ENCODE measurements around the gene SLC5A1.

The SLC5A1 gene

DNA sequence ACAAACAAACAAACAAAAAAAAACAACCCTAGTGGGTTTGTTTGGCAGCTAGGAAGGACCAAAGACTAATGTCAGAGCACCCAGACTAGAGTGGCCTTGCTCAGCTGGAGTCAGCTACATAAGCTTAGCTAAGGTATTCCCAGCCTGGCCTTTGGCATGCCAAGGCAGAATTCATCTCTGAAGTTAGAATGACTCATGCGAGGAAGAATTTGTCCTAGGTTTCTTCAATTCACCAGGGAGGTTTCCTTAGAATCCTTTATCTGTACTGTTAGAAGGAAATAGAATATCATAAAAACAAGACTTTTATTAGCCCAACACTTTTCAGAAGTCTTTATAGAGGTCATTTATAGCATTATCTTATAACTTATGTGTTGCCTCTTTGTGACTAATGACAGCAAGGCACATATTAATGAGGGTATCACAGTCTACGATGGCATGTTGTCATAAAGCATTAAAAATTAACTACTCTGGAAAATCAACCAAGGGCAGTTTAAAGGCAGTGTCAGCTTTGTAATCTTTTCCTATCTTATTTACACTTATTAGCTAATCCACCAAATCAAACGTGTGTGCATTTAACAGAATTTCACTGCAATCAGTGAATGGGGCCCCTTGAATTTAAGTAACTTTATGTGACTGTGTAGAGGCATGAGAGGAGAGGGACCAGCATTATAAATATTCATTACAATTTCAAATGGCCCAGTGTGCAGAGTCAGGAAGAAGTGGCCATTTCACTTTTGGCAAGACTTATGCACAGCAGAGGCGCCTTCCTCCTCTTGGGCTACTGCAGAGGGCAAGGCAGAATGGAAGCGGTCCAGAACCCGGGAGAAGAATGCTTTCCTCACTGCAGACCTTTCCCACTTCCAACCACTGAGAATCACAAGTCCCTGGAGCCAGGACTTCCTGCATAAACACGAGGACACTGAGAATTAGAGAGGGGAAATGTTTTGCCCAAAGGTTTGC is 36.3 kb downstream of the SLC5A1 start:
- Histone ChIP-seq H2AFZ (ENCODE audit: low read depth, low read length, severe bottlenecking) (no peak overlapping the region), H3F3A (ENCODE audit: insufficient read depth) (no peaks in the 10 kb centered on the region), H3K9me3 (ENCODE audit: insufficient read depth, low read length) (no peaks in the 10 kb centered on the region), H3K4me3 (ENCODE audit: insufficient read depth, low read length, poor library complexity, severe bottlenecking) (no peak overlapping the region), H3K36me3 (ENCODE audit: low read length) (no peaks in the 10 kb centered on the region), H3K79me2 (ENCODE audit: insufficient read depth, low read length) (no peaks in the 10 kb centered on the region), H3K9ac (ENCODE audit: low read length) (no peak overlapping the region), H3K9me2 (replicated peaks; ENCODE audit: insufficient read depth, low read length) (no peaks in the 10 kb centered on the region), H4K20me1 (ENCODE audit: low read depth, low read length) (no peaks in the 10 kb centered on the region), H3K27ac (ENCODE audit: low read depth, low read length) (no peak overlapping the region), H3K4me2 (ENCODE audit: low read depth, low read length, poor library complexity, severe bottlenecking) (no peak overlapping the region), H3K27me3 (ENCODE audit: low read length) (no peaks in the 10 kb centered on the region)
- TF ChIP-seq, protein P1, sequence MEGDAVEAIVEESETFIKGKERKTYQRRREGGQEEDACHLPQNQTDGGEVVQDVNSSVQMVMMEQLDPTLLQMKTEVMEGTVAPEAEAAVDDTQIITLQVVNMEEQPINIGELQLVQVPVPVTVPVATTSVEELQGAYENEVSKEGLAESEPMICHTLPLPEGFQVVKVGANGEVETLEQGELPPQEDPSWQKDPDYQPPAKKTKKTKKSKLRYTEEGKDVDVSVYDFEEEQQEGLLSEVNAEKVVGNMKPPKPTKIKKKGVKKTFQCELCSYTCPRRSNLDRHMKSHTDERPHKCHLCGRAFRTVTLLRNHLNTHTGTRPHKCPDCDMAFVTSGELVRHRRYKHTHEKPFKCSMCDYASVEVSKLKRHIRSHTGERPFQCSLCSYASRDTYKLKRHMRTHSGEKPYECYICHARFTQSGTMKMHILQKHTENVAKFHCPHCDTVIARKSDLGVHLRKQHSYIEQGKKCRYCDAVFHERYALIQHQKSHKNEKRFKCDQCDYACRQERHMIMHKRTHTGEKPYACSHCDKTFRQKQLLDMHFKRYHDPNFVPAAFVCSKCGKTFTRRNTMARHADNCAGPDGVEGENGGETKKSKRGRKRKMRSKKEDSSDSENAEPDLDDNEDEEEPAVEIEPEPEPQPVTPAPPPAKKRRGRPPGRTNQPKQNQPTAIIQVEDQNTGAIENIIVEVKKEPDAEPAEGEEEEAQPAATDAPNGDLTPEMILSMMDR (IDR thresholded peaks at IDR 0.05; ENCODE audit: insufficient read depth, low read length, poor library complexity, severe bottlenecking), result no peak
- no peak for TF ChIP-seq EZH2phosphoT487 (conservative IDR thresholded peaks at IDR 0.05; ENCODE audit: low read length)

DNA sequence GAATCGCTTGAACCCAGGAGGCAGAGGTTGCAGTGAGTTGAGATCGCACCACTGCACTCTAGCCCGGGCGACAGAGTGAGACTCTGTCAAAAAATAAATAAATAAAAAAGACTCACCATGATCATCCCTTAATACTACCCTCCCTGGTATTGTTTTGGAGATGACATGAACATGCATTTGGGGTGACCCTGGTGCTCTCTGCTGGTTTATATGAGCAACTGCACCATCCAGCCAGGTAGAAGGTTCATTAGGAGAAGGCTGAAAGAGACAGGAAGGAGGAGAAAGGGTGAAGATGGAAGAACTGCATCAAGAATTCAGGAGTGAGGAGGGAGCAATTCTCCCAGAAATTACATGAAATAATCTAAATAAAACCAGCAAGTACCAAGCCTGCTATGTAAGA is 37.8 kb downstream of the SLC5A1 start:
- no peak overlapping the region for H3K9ac ChIP-seq (ENCODE audit: low read length)
- no peak overlapping the region for H3K4me2 ChIP-seq (ENCODE audit: low read depth, low read length, poor library complexity, severe bottlenecking)
- no peak overlapping the region for H2AFZ ChIP-seq (ENCODE audit: low read depth, low read length, severe bottlenecking)
- TF ChIP-seq, protein P1 (IDR thresholded peaks at IDR 0.05; ENCODE audit: insufficient read depth, low read length, poor library complexity, severe bottlenecking), result peak; percentile 59
- no peak for TF ChIP-seq EZH2phosphoT487 (conservative IDR thresholded peaks at IDR 0.05; ENCODE audit: low read length)
- no peaks in the 10 kb centered on the region for H4K20me1 ChIP-seq (ENCODE audit: low read depth, low read length)
- no peaks in the 10 kb centered on the region for H3K9me3 ChIP-seq (ENCODE audit: insufficient read depth, low read length)
- H3F3A ChIP-seq (ENCODE audit: insufficient read depth), result no peaks in the 10 kb centered on the region
- H3K36me3 ChIP-seq (ENCODE audit: low read length), result no peaks in the 10 kb centered on the region
- no peaks in the 10 kb centered on the region for H3K79me2 ChIP-seq (ENCODE audit: insufficient read depth, low read length)
- no peak overlapping the region for H3K4me3 ChIP-seq (ENCODE audit: insufficient read depth, low read length, poor library complexity, severe bottlenecking)
- no peaks in the 10 kb centered on the region for H3K27me3 ChIP-seq (ENCODE audit: low read length)
- H3K9me2 ChIP-seq (replicated peaks; ENCODE audit: insufficient read depth, low read length), result no peaks in the 10 kb centered on the region
- no peak overlapping the region for H3K27ac ChIP-seq (ENCODE audit: low read depth, low read length)

DNA sequence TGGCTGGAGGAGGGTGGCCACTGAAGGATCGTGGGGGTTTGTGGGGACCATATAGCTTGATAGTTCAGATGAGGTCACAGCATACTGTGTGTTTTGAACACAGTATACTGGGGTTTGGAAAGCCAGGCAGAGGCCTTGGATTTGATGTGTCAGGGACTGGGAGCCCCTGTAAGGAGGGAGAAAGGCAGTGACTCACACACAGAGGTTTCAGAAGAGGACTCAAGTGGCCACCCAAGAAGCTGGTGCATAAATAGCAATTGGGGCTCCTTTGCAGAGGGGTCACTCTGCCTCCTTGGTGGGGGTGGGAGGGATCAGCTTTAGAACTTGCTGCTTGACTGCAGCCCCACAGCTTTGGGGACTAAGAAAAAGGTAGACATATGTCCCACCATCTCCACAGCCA is 39.3 kb downstream of the SLC5A1 start:
- no peak overlapping the region for H3K4me3 ChIP-seq (ENCODE audit: insufficient read depth, low read length, poor library complexity, severe bottlenecking)
- H3K9ac ChIP-seq (ENCODE audit: low read length), result no peak overlapping the region
- H4K20me1 ChIP-seq (ENCODE audit: low read depth, low read length), result no peaks in the 10 kb centered on the region
- TF ChIP-seq, protein P1 (IDR thresholded peaks at IDR 0.05; ENCODE audit: insufficient read depth, low read length, poor library complexity, severe bottlenecking), result no peak
- TF ChIP-seq EZH2phosphoT487 (conservative IDR thresholded peaks at IDR 0.05; ENCODE audit: low read length), result no peak
- no peaks in the 10 kb centered on the region for H3K9me3 ChIP-seq (ENCODE audit: insufficient read depth, low read length)
- no peaks in the 10 kb centered on the region for H3F3A ChIP-seq (ENCODE audit: insufficient read depth)
- no peaks in the 10 kb centered on the region for H3K79me2 ChIP-seq (ENCODE audit: insufficient read depth, low read length)
- no peaks in the 10 kb centered on the region for H3K9me2 ChIP-seq (replicated peaks; ENCODE audit: insufficient read depth, low read length)
- H3K36me3 ChIP-seq (ENCODE audit: low read length), result no peaks in the 10 kb centered on the region
- no peak overlapping the region for H3K4me2 ChIP-seq (ENCODE audit: low read depth, low read length, poor library complexity, severe bottlenecking)
- H2AFZ ChIP-seq (ENCODE audit: low read depth, low read length, severe bottlenecking), result no peak overlapping the region
- H3K27ac ChIP-seq (ENCODE audit: low read depth, low read length), result no peak overlapping the region
- no peaks in the 10 kb centered on the region for H3K27me3 ChIP-seq (ENCODE audit: low read length)

All from SU-DHL-6 (cell line).